IMR-90 (cell line): ENCODE data around the gene MEX3B. TPM values are rescaled to one million over a fixed set of nuclear protein-coding genes. Genes with fewer than 3 reads are reported as not detected.

Source experiments
- ATAC-seq: fragments of 200-7000 bp; cut with Tn5 transposase; 2 replicates; pipeline ENCODE4 v1.9.1; 2020; ENCODE audit warnings: low read depth, mild to moderate bottlenecking, moderate library complexity
- BruUV-seq: library from RNA; stranded (reverse); fragments of 400-500 nt; replicated peaks from 2 replicates; lab custom pipeline; 2021; lab: Mats Ljungman, UMichigan
- CTCF ChIA-PET: fragments of 300-600 bp; formaldehyde crosslinking; extraction: SDS; loops from one replicate; lab custom pipeline; 2021; ENCODE audit warnings: antibody characterized with exemption; lab: Yijun Ruan, JAX
- POLR2A ChIA-PET: fragments of 300-600 bp; sonication (Branson Sonifier 250); formaldehyde crosslinking; loops from one replicate; lab custom pipeline; 2022; ENCODE audit warnings: antibody characterized with exemption; ENCODE audit not compliant: unreplicated experiment; lab: Charles Lee
- DNase-seq: peaks from one replicate; pipeline ENCODE4 v3.0.0; 2013
- H2AFZ ChIP-seq: replicated peaks from 2 replicates; pipeline ENCODE3; 2013; ENCODE audit warnings: low read length, mild to moderate bottlenecking; ENCODE audit not compliant: poor library complexity
- H2AK5ac ChIP-seq: 2 replicates; pipeline ENCODE4 v1.6.1; 2013; ENCODE audit warnings: low read depth, low read length, inconsistent platforms
- H2AK9ac ChIP-seq: replicated peaks from 2 replicates; pipeline ENCODE3; 2013; ENCODE audit warnings: mild to moderate bottlenecking, low read depth, low read length, moderate library complexity; ENCODE audit not compliant: poor library complexity
- H2BK120ac ChIP-seq: 2 replicates; pipeline ENCODE4 v1.6.1; 2013; ENCODE audit warnings: low read depth, low read length, inconsistent platforms
- H2BK15ac ChIP-seq: 3 replicates; pipeline ENCODE4 v1.6.1; 2013; ENCODE audit warnings: low read depth, low read length, inconsistent platforms
- H2BK20ac ChIP-seq: 2 replicates; pipeline ENCODE4 v1.6.1; 2013; ENCODE audit warnings: low read depth, mild to moderate bottlenecking, inconsistent platforms, low read length, moderate library complexity
- H2BK5ac ChIP-seq: 2 replicates; pipeline ENCODE4 v1.6.1; 2013; ENCODE audit warnings: mild to moderate bottlenecking, low read depth, low read length, inconsistent platforms; ENCODE audit not compliant: poor library complexity, severe bottlenecking
- H3K14ac ChIP-seq: replicated peaks from 2 replicates; pipeline ENCODE4 v1.6.1; 2013; ENCODE audit warnings: low read depth, low read length, inconsistent platforms
- H3K18ac ChIP-seq: 2 replicates; pipeline ENCODE4 v1.6.1; 2013; ENCODE audit warnings: low read depth, low read length, control low read depth
- H3K23ac ChIP-seq: 2 replicates; pipeline ENCODE4 v1.6.1; 2013; ENCODE audit warnings: low read depth, low read length, inconsistent platforms
- H3K27ac ChIP-seq: 2 replicates; pipeline ENCODE4 v1.5.1; 2013; ENCODE audit warnings: mild to moderate bottlenecking, control low read depth, low read length; ENCODE audit not compliant: insufficient read depth
- H3K27me3 ChIP-seq: 2 replicates; pipeline ENCODE4 v1.6.1; 2013; ENCODE audit warnings: low read length; ENCODE audit not compliant: control insufficient read depth, insufficient read depth
- H3K36me3 ChIP-seq: 2 replicates; pipeline ENCODE4 v1.6.1; 2013; ENCODE audit warnings: low read length, mixed read lengths; ENCODE audit not compliant: control insufficient read depth, insufficient read depth
- H3K4ac ChIP-seq: 2 replicates; pipeline ENCODE4 v1.6.1; 2013; ENCODE audit warnings: low read depth, low read length, inconsistent platforms
- H3K4me1 ChIP-seq: 2 replicates; pipeline ENCODE4 v1.6.1; 2013; ENCODE audit warnings: low read length, mixed read lengths; ENCODE audit not compliant: control insufficient read depth, insufficient read depth
- H3K4me2 ChIP-seq: 2 replicates; pipeline ENCODE4 v1.6.1; 2013; ENCODE audit warnings: low read depth, mild to moderate bottlenecking, control low read depth, low read length, moderate library complexity
- H3K4me3 ChIP-seq: 2 replicates; pipeline ENCODE4 v1.5.1; 2013; ENCODE audit warnings: low read depth, mild to moderate bottlenecking, control low read depth, low read length, moderate library complexity; ENCODE audit not compliant: insufficient read depth
- H3K56ac ChIP-seq: 2 replicates; pipeline ENCODE4 v1.6.1; 2013; ENCODE audit warnings: low read length, inconsistent platforms; ENCODE audit not compliant: insufficient read depth; ENCODE audit errors: extremely low read depth
- H3K79me1 ChIP-seq, 2 experiments: 2 replicates each; pipeline ENCODE4 v1.6.1; 2013; ENCODE audit warnings: low read length in 2 of 2, inconsistent platforms in 1 of 2, low read depth in 1 of 2
- H3K9ac ChIP-seq: 2 replicates; pipeline ENCODE4 v1.6.1; 2013; ENCODE audit warnings: low read depth, low read length, control low read depth
- H3K9me1 ChIP-seq: 2 replicates; pipeline ENCODE4 v1.6.1; 2013; ENCODE audit warnings: low read length, inconsistent platforms; ENCODE audit not compliant: insufficient read depth
- H3K9me3 ChIP-seq: 2 replicates; pipeline ENCODE4 v1.6.1; 2013; ENCODE audit warnings: low read length; ENCODE audit not compliant: control insufficient read depth, insufficient read depth
- H4K20me1 ChIP-seq: 2 replicates; pipeline ENCODE4 v1.6.1; 2013; ENCODE audit warnings: low read length, inconsistent platforms; ENCODE audit not compliant: insufficient read depth
- H4K5ac ChIP-seq: 2 replicates; pipeline ENCODE4 v1.6.1; 2013; ENCODE audit warnings: mild to moderate bottlenecking, low read depth, low read length, control low read depth
- H4K8ac ChIP-seq, 2 experiments: 2 replicates each; pipeline ENCODE4 v1.6.1; 2013; ENCODE audit warnings: low read depth in 2 of 2, low read length in 2 of 2, control low read depth in 1 of 2, inconsistent platforms in 1 of 2
- H4K91ac ChIP-seq: 2 replicates; pipeline ENCODE4 v1.6.1; 2013; ENCODE audit warnings: low read depth, low read length, inconsistent platforms; ENCODE audit not compliant: insufficient read depth
- BHLHE40 ChIP-seq: fragments of 150-350 bp; IDR thresholded peaks from 2 replicates; pipeline ENCODE4 v1.6.1; 2016; ENCODE audit warnings: mild to moderate bottlenecking, low read depth, low read length
- CTCF ChIP-seq: conservative IDR thresholded peaks from 2 replicates; pipeline ENCODE4 v1.5.1; 2012; ENCODE audit warnings: mild to moderate bottlenecking, low read depth, low read length, improper control_type of control experiment
- MAFK ChIP-seq: IDR thresholded peaks from 2 replicates; pipeline ENCODE4 v1.6.1; 2012; ENCODE audit warnings: low read depth, low read length, improper control_type of control experiment
- MXI1 ChIP-seq: IDR thresholded peaks from 2 replicates; pipeline ENCODE4 v1.6.1; 2012; ENCODE audit warnings: low read depth, mild to moderate bottlenecking, low read length, moderate library complexity, borderline replicate concordance
- POLR2A ChIP-seq: IDR thresholded peaks from 2 replicates; pipeline ENCODE4 v1.6.1; 2012; ENCODE audit warnings: mild to moderate bottlenecking, low read depth, low read length
- RAD21 ChIP-seq: IDR thresholded peaks from 2 replicates; pipeline ENCODE4 v1.6.1; 2012; ENCODE audit warnings: low read length, improper control_type of control experiment
- RCOR1 ChIP-seq: IDR thresholded peaks from 2 replicates; pipeline ENCODE4 v1.6.1; 2012; ENCODE audit warnings: mild to moderate bottlenecking, low read length, improper control_type of control experiment; ENCODE audit not compliant: insufficient replicate concordance
- RFX5 ChIP-seq: IDR thresholded peaks from 2 replicates; pipeline ENCODE4 v1.8.0; 2012; ENCODE audit warnings: low read depth, mild to moderate bottlenecking, low read length, moderate library complexity
- WGBS, 2 experiments: methylation state at CpG; one replicate each; pipeline versions ENCODE4 v1.1.5 to v1.1.7; 2013; ENCODE audit warnings: missing lambda C conversion rate in 2 of 2; ENCODE audit not compliant: insufficient read length in 1 of 2; ENCODE audit errors: extremely low coverage in 2 of 2; 5-methylcytosine and 5-hydroxymethylcytosine counted together
- dilution Hi-C: fragments of 300-500 bp; cut with HindIII; formaldehyde crosslinking; loops from one replicate; pipeline ENCODE4 v1.14.3; 2018; ENCODE audit warnings: low sequenced_read_pairs; ENCODE audit not compliant: unreplicated experiment
- in situ Hi-C: fragments of 300-500 bp; cut with MboI; formaldehyde crosslinking; loops from 3 replicates; pipeline ENCODE4 v1.14.3; 2019; ENCODE audit warnings: low sequenced_read_pairs, inconsistent platforms, mixed read lengths
- intact Hi-C: fragments of 100-400 bp; cut with micrococcal nuclease; formaldehyde crosslinking; loops from 2 replicates; pipeline ENCODE4 v1.10.0; 2022
- polyA plus RNA-seq, 3 experiments: library from polyadenylated mRNA; depleted of rRNA; stranded (reverse); fragments of >200 nt; gene quantifications; 2 replicates each; pipeline ENCODE4 v1.2.3, GENCODE V29; 2012; ENCODE audit warnings: low replicate concordance in 1 of 3
- total RNA-seq: library from RNA; depleted of rRNA; stranded (reverse); fragments of >200 nt; gene quantifications from 2 replicates; pipeline ENCODE4 v1.2.3, GENCODE V29; 2012

Gene MEX3B
- total and polyA plus RNA-seq, 2 of the 4 experiments (the other 2 are of a cell fraction), result 3.6 to 12.9 TPM

DNA sequence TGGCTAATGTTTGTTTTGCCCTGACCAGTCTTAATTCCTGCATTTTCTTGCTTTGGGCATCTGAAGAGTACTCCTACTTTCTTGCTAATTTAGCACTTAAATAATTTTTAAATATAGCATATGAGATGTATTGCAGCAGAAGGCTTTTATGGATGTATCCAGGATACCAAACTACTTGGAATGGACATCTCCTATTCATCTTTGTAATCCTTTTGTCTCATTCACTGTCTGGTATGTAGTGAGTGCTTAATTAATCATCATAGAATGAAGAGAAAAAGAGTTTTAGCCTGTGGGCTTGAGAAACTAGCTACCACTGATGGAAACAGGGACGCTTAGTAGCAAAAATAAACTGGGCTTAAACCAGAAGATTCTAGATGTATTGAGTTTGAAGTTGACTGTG lies 40.6 kb downstream of the MEX3B start:
- H2AFZ ChIP-seq, result no peak overlapping the region
- H3K18ac ChIP-seq, result no peak overlapping the region
- H3K36me3 ChIP-seq, result no peaks in the 10 kb centered on the region
- H2AK9ac ChIP-seq, result no peak overlapping the region
- no peak overlapping the region for H4K91ac ChIP-seq
- intact Hi-C loops (no loop called here), in situ Hi-C loops (no loop called here), dilution Hi-C loops (no loop called here)
- no peak overlapping the region for H2BK120ac ChIP-seq
- no peak overlapping the region for H2BK15ac ChIP-seq
- no peak overlapping the region for H3K4ac ChIP-seq
- no peak overlapping the region for H2AK5ac ChIP-seq
- H3K9me1 ChIP-seq, result no peaks in the 10 kb centered on the region
- WGBS, 2 experiments, result no CpG with 5 or more reads among the region's 1 CpG
- no peak overlapping the region for H3K14ac ChIP-seq
- peaks cover 5% of the 10 kb centered on the region for H3K27me3 ChIP-seq
- H3K79me1 ChIP-seq, result no peaks in the 10 kb centered on the region
- H3K27ac ChIP-seq, result no peak overlapping the region
- no peak for DNase-seq
- no peak overlapping the region for H3K4me3 ChIP-seq
- no peak overlapping the region for H3K4me2 ChIP-seq
- no peaks in the 10 kb centered on the region for H4K20me1 ChIP-seq
- no peak overlapping the region for H4K5ac ChIP-seq
- no TSS peak for BruUV-seq
- no peak overlapping the region for H3K9ac ChIP-seq
- ATAC-seq, result no peak
- ChIA-PET CTCF (no interaction called here), POLR2A (no interaction called here)
- no peaks in the 10 kb centered on the region for H3K9me3 ChIP-seq
- no peak overlapping the region for H3K56ac ChIP-seq
- H4K8ac ChIP-seq, result no peak overlapping the region
- no peaks in the 10 kb centered on the region for H3K4me1 ChIP-seq
- no peak overlapping the region for H2BK5ac ChIP-seq
- no peak overlapping the region for H2BK20ac ChIP-seq
- TF ChIP-seq MAFK (no peak), RAD21 (no peak), CTCF (no peak), MXI1 (no peak), BHLHE40 (no peak), RFX5 (no peak), POLR2A (no peak), RCOR1 (no peak)
- no peak overlapping the region for H3K23ac ChIP-seq
